ENCODE measurements around the gene PTPRK. TPM values are rescaled to one million over a fixed set of nuclear protein-coding genes. Genes with fewer than 3 reads are reported as not detected.

PTPRK gene
- total RNA-seq, 1 donor from 2014 or later = 78.6 TPM

GRCh38 chr6:128305228-128305627 is 215.2 kb downstream of the PTPRK start:
- peak; percentile 17 to 38 for DNase-seq (ENCODE audit: low read depth in 2 of 2)

GRCh38 chr6:128303870-128304269 is 216.5 kb downstream of the PTPRK start:
- DNase-seq (ENCODE audit: low read depth in 2 of 2) = no peak

- no peak for DNase-seq (ENCODE audit: low read depth in 2 of 2)
Measured at GRCh38 chr6:128302942-128303341, 217.5 kb downstream of the PTPRK start.

- no peak for DNase-seq (ENCODE audit: low read depth in 2 of 2)
Measured at GRCh38 chr6:128295670-128296069, 224.7 kb downstream of the PTPRK start.

GRCh38 chr6:128290221-128290620 is 230.2 kb downstream of the PTPRK start:
- no peak for DNase-seq (ENCODE audit: low read depth in 2 of 2)

- DNase-seq (ENCODE audit: low read depth in 2 of 2) = peak in 1 of 2 donors; percentile 87
Measured at GRCh38 chr6:128284128-128284527, 236.3 kb downstream of the PTPRK start.

GRCh38 chr6:128282961-128283360 is 237.4 kb downstream of the PTPRK start:
- DNase-seq (ENCODE audit: low read depth in 2 of 2) = no peak

GRCh38 chr6:128280960-128281359 is 239.4 kb downstream of the PTPRK start:
- no peak for DNase-seq (ENCODE audit: low read depth in 2 of 2)

- DNase-seq (ENCODE audit: low read depth in 2 of 2) = no peak
Measured at GRCh38 chr6:128280066-128280465, 240.3 kb downstream of the PTPRK start.

- DNase-seq (ENCODE audit: low read depth in 2 of 2) = no peak
Measured at GRCh38 chr6:128278836-128279235, 241.6 kb downstream of the PTPRK start.

GRCh38 chr6:128277379-128277778 is 243.0 kb downstream of the PTPRK start:
- DNase-seq (ENCODE audit: low read depth in 2 of 2) = no peak

GRCh38 chr6:128276311-128276710 is 244.1 kb downstream of the PTPRK start:
- DNase-seq (ENCODE audit: low read depth in 2 of 2) = no peak

GRCh38 chr6:128275681-128276080 is 244.7 kb downstream of the PTPRK start:
- peak in 1 of 2 donors; percentile 25 for DNase-seq (ENCODE audit: low read depth in 2 of 2)

GRCh38 chr6:128275030-128275429 is 245.4 kb downstream of the PTPRK start:
- DNase-seq (ENCODE audit: low read depth in 2 of 2) = peak; percentile 13 to 81

- peak in 1 of 2 donors; percentile 16 for DNase-seq (ENCODE audit: low read depth in 2 of 2)
Measured at GRCh38 chr6:128271527-128271926, 248.9 kb downstream of the PTPRK start.

- no peak for DNase-seq (ENCODE audit: low read depth in 2 of 2)
Measured at GRCh38 chr6:128271011-128271410, 249.4 kb downstream of the PTPRK start.

- DNase-seq (ENCODE audit: low read depth in 2 of 2) = peak in 1 of 2 donors; percentile 6
Measured at GRCh38 chr6:128266946-128267345, 253.5 kb downstream of the PTPRK start.

- DNase-seq (ENCODE audit: low read depth in 2 of 2) = no peak
Measured at GRCh38 chr6:128265706-128266105, 254.7 kb downstream of the PTPRK start.

- DNase-seq (ENCODE audit: low read depth in 2 of 2) = no peak
Measured at GRCh38 chr6:128259730-128260685, 260.4 kb downstream of the PTPRK start.

GRCh38 chr6:128259029-128259724 is 261.2 kb downstream of the PTPRK start:
- DNase-seq (ENCODE audit: low read depth in 2 of 2) = no peak

GRCh38 chr6:128256095-128256494 is 264.3 kb downstream of the PTPRK start:
- DNase-seq (ENCODE audit: low read depth in 2 of 2) = no peak

GRCh38 chr6:128252341-128253176 is 267.8 kb downstream of the PTPRK start:
- no peak for DNase-seq (ENCODE audit: low read depth in 2 of 2)
